ENCODE results near the gene PDIA2.
"Not testable (repeated sequence)": the region's sequence is repeated elsewhere in the genome, so short reads cannot be mapped to it uniquely, and the experiment has no call there.

Gene PDIA2

GRCh38 chr16:255183-255582, 27.8 kb upstream of the PDIA2 start:
- H3K9me3 ChIP-seq (ENCODE audit: control extremely low read depth in 1 of 5, control insufficient read depth in 4 of 5, insufficient read depth in 2 of 5, low read depth in 1 of 5, low read length in 4 of 5) = no peaks in the 10 kb centered on the region
- CTCF ChIA-PET = interaction anchor here (1.2 to 3.4 kb wide), 2 partner anchors 12 to 20 kb away, joined by 3 to 13 read pairs; partner anchors contain the start of gene FAM234A
- H3K27ac ChIP-seq (ENCODE audit: insufficient read depth in 1 of 2, low read depth in 1 of 2, low read length in 2 of 2, poor library complexity in 1 of 2, severe bottlenecking in 2 of 2) = no peak overlapping the region
- H3K27me3 ChIP-seq (replicated peaks in 2 of 5; ENCODE audit: control insufficient read depth in 4 of 5, insufficient read depth in 5 of 5, low read length in 4 of 5) = no peaks in the 10 kb centered on the region
- H3K36me3 ChIP-seq (ENCODE audit: control insufficient read depth in 4 of 4, insufficient read depth in 4 of 4, low read length in 3 of 4) = peaks cover 0 to 41% (median 13%) of the 10 kb centered on the region in 4 experiments
- no peak overlapping the region for H3K4me3 ChIP-seq (ENCODE audit: control insufficient read depth in 1 of 7, extremely low read depth in 1 of 7, insufficient read depth in 4 of 7, low read depth in 2 of 7, low read length in 6 of 7)
- no CpG with 5 or more reads among the region's 6 CpGs for WGBS (ENCODE audit: insufficient coverage)
- H3K4me1 ChIP-seq (ENCODE audit: control extremely low read depth in 1 of 4, control insufficient read depth in 4 of 4, insufficient read depth in 4 of 4, low read length in 3 of 4) = peaks cover 0 to 31% (median 22%) of the 10 kb centered on the region in 4 experiments
- POLR2A ChIA-PET = interaction anchor here (1.1 kb wide), 1 partner anchor 20 kb away, joined by 3 read pairs; the partner anchor contains the start of gene FAM234A
- no peak for DNase-seq

GRCh38 chr16:258091-258490, 24.9 kb upstream of the PDIA2 start:
- H3K27me3 ChIP-seq (replicated peaks in 2 of 5; ENCODE audit: control insufficient read depth in 4 of 5, insufficient read depth in 5 of 5, low read length in 4 of 5); H3K27ac ChIP-seq (ENCODE audit: insufficient read depth in 1 of 2, low read depth in 1 of 2, low read length in 2 of 2, poor library complexity in 1 of 2, severe bottlenecking in 2 of 2); H3K4me3 ChIP-seq (ENCODE audit: control insufficient read depth in 1 of 7, extremely low read depth in 1 of 7, insufficient read depth in 4 of 7, low read depth in 2 of 7, low read length in 6 of 7); DNase-seq; CTCF ChIA-PET; H3K9me3 ChIP-seq (ENCODE audit: control extremely low read depth in 1 of 5, control insufficient read depth in 4 of 5, insufficient read depth in 2 of 5, low read depth in 1 of 5, low read length in 4 of 5): not testable (repeated sequence)
- peaks cover 0 to 17% (median 12%) of the 10 kb centered on the region in 4 experiments for H3K4me1 ChIP-seq (ENCODE audit: control extremely low read depth in 1 of 4, control insufficient read depth in 4 of 4, insufficient read depth in 4 of 4, low read length in 3 of 4)
- WGBS (ENCODE audit: insufficient coverage) = 80% methylated on average over 1 of the region's 13 CpGs
- H3K36me3 ChIP-seq (ENCODE audit: control insufficient read depth in 4 of 4, insufficient read depth in 4 of 4, low read length in 3 of 4) = peaks cover 0 to 61% (median 27%) of the 10 kb centered on the region in 4 experiments
- POLR2A ChIA-PET = interaction anchor here (0.6 kb wide), 1 partner anchor 19 kb away, joined by 3 read pairs; no protein-coding TSS in a partner anchor

- POLR2A ChIA-PET = no interaction called here
- H3K4me1 ChIP-seq (ENCODE audit: control extremely low read depth in 1 of 4, control insufficient read depth in 4 of 4, insufficient read depth in 4 of 4, low read length in 3 of 4) = peaks cover 0 to 6% (median 3%) of the 10 kb centered on the region in 4 experiments
- no peak overlapping the region for H3K27ac ChIP-seq (ENCODE audit: insufficient read depth in 1 of 2, low read depth in 1 of 2, low read length in 2 of 2, poor library complexity in 1 of 2, severe bottlenecking in 2 of 2)
- no peak overlapping the region for H3K4me3 ChIP-seq (ENCODE audit: control insufficient read depth in 1 of 7, extremely low read depth in 1 of 7, insufficient read depth in 4 of 7, low read depth in 2 of 7, low read length in 6 of 7)
- H3K9me3 ChIP-seq (ENCODE audit: control extremely low read depth in 1 of 5, control insufficient read depth in 4 of 5, insufficient read depth in 2 of 5, low read depth in 1 of 5, low read length in 4 of 5) = no peaks in the 10 kb centered on the region
- H3K36me3 ChIP-seq (ENCODE audit: control insufficient read depth in 4 of 4, insufficient read depth in 4 of 4, low read length in 3 of 4) = peaks cover 0 to 73% (median 31%) of the 10 kb centered on the region in 4 experiments
- H3K27me3 ChIP-seq (replicated peaks in 2 of 5; ENCODE audit: control insufficient read depth in 4 of 5, insufficient read depth in 5 of 5, low read length in 4 of 5) = no peaks in the 10 kb centered on the region
- CTCF ChIA-PET = no interaction called here
- WGBS (ENCODE audit: insufficient coverage) = 60% methylated on average over 3 of the region's 10 CpGs
- no peak for DNase-seq
These were observed 23.7 kb upstream of the PDIA2 start for GRCh38 chr16:259226-259625.

GRCh38 chr16:259814-260253, 23.1 kb upstream of the PDIA2 start:
- H3K9me3 ChIP-seq (ENCODE audit: control extremely low read depth in 1 of 5, control insufficient read depth in 4 of 5, insufficient read depth in 2 of 5, low read depth in 1 of 5, low read length in 4 of 5) = no peaks in the 10 kb centered on the region
- no peak overlapping the region for H3K4me3 ChIP-seq (ENCODE audit: control insufficient read depth in 1 of 7, extremely low read depth in 1 of 7, insufficient read depth in 4 of 7, low read depth in 2 of 7, low read length in 6 of 7)
- POLR2A ChIA-PET = no interaction called here
- WGBS (ENCODE audit: insufficient coverage) = 96% methylated on average over 10 of the region's 13 CpGs
- CTCF ChIA-PET = no interaction called here
- H3K27me3 ChIP-seq (replicated peaks in 2 of 5; ENCODE audit: control insufficient read depth in 4 of 5, insufficient read depth in 5 of 5, low read length in 4 of 5) = no peaks in the 10 kb centered on the region
- peaks cover 0 to 74% (median 31%) of the 10 kb centered on the region in 4 experiments for H3K36me3 ChIP-seq (ENCODE audit: control insufficient read depth in 4 of 4, insufficient read depth in 4 of 4, low read length in 3 of 4)
- H3K4me1 ChIP-seq (ENCODE audit: control extremely low read depth in 1 of 4, control insufficient read depth in 4 of 4, insufficient read depth in 4 of 4, low read length in 3 of 4) = peaks cover 0 to 6% (median 3%) of the 10 kb centered on the region in 4 experiments
- no peak for DNase-seq
- no peak overlapping the region for H3K27ac ChIP-seq (ENCODE audit: insufficient read depth in 1 of 2, low read depth in 1 of 2, low read length in 2 of 2, poor library complexity in 1 of 2, severe bottlenecking in 2 of 2)

- Histone ChIP-seq H3K4me3 (ENCODE audit: control insufficient read depth in 1 of 7, extremely low read depth in 1 of 7, insufficient read depth in 4 of 7, low read depth in 2 of 7, low read length in 6 of 7) (no peak overlapping the region), H3K36me3 (ENCODE audit: control insufficient read depth in 4 of 4, insufficient read depth in 4 of 4, low read length in 3 of 4) (peaks cover 0 to 74% (median 33%) of the 10 kb centered on the region in 4 experiments)
These were observed 22.6 kb upstream of the PDIA2 start for GRCh38 chr16:260326-260725.

GRCh38 chr16:261031-261691, 21.8 kb upstream of the PDIA2 start:
- peaks cover 0 to 68% (median 33%) of the 10 kb centered on the region in 4 experiments for H3K36me3 ChIP-seq (ENCODE audit: control insufficient read depth in 4 of 4, insufficient read depth in 4 of 4, low read length in 3 of 4)
- H3K27me3 ChIP-seq (replicated peaks in 2 of 5; ENCODE audit: control insufficient read depth in 4 of 5, insufficient read depth in 5 of 5, low read length in 4 of 5) = no peaks in the 10 kb centered on the region
- ChIA-PET POLR2A (no interaction called here), CTCF (no interaction called here)
- H3K4me3 ChIP-seq (ENCODE audit: control insufficient read depth in 1 of 7, extremely low read depth in 1 of 7, insufficient read depth in 4 of 7, low read depth in 2 of 7, low read length in 6 of 7) = no peak overlapping the region
- DNase-seq = no peak
- 94% methylated on average over 25 of the region's 28 CpGs for WGBS (ENCODE audit: insufficient coverage)
- H3K9me3 ChIP-seq (ENCODE audit: control extremely low read depth in 1 of 5, control insufficient read depth in 4 of 5, insufficient read depth in 2 of 5, low read depth in 1 of 5, low read length in 4 of 5) = no peaks in the 10 kb centered on the region
- no peak overlapping the region for H3K27ac ChIP-seq (ENCODE audit: insufficient read depth in 1 of 2, low read depth in 1 of 2, low read length in 2 of 2, poor library complexity in 1 of 2, severe bottlenecking in 2 of 2)
- peaks cover 0 to 6% (median 3%) of the 10 kb centered on the region in 4 experiments for H3K4me1 ChIP-seq (ENCODE audit: control extremely low read depth in 1 of 4, control insufficient read depth in 4 of 4, insufficient read depth in 4 of 4, low read length in 3 of 4)

More at GRCh38 chr16:260326-260725, 22.6 kb upstream of the PDIA2 start:
- ChIA-PET CTCF (no interaction called here), POLR2A (no interaction called here)
- no peaks in the 10 kb centered on the region for H3K9me3 ChIP-seq (ENCODE audit: control extremely low read depth in 1 of 5, control insufficient read depth in 4 of 5, insufficient read depth in 2 of 5, low read depth in 1 of 5, low read length in 4 of 5)
- peaks cover 0 to 6% (median 3%) of the 10 kb centered on the region in 4 experiments for H3K4me1 ChIP-seq (ENCODE audit: control extremely low read depth in 1 of 4, control insufficient read depth in 4 of 4, insufficient read depth in 4 of 4, low read length in 3 of 4)
- no peak overlapping the region for H3K27ac ChIP-seq (ENCODE audit: insufficient read depth in 1 of 2, low read depth in 1 of 2, low read length in 2 of 2, poor library complexity in 1 of 2, severe bottlenecking in 2 of 2)
- DNase-seq = no peak
- 99% methylated on average over 15 of the region's 19 CpGs for whole genome bisulfite sequencing (ENCODE audit: insufficient coverage)
- H3K27me3 ChIP-seq (replicated peaks in 2 of 5; ENCODE audit: control insufficient read depth in 4 of 5, insufficient read depth in 5 of 5, low read length in 4 of 5) = no peaks in the 10 kb centered on the region

GRCh38 chr16:262121-262745, 20.7 kb upstream of the PDIA2 start:
- Histone ChIP-seq H3K9me3 (ENCODE audit: control extremely low read depth in 1 of 5, control insufficient read depth in 4 of 5, insufficient read depth in 2 of 5, low read depth in 1 of 5, low read length in 4 of 5) (no peaks in the 10 kb centered on the region), H3K4me1 (ENCODE audit: control extremely low read depth in 1 of 4, control insufficient read depth in 4 of 4, insufficient read depth in 4 of 4, low read length in 3 of 4) (peaks cover 0 to 6% (median 3%) of the 10 kb centered on the region in 4 experiments), H3K27me3 (replicated peaks in 2 of 5; ENCODE audit: control insufficient read depth in 4 of 5, insufficient read depth in 5 of 5, low read length in 4 of 5) (no peaks in the 10 kb centered on the region), H3K27ac (ENCODE audit: insufficient read depth in 1 of 2, low read depth in 1 of 2, low read length in 2 of 2, poor library complexity in 1 of 2, severe bottlenecking in 2 of 2) (no peak overlapping the region), H3K4me3 (ENCODE audit: control insufficient read depth in 1 of 7, extremely low read depth in 1 of 7, insufficient read depth in 4 of 7, low read depth in 2 of 7, low read length in 6 of 7) (no peak overlapping the region), H3K36me3 (ENCODE audit: control insufficient read depth in 4 of 4, insufficient read depth in 4 of 4, low read length in 3 of 4) (peaks cover 0 to 64% (median 32%) of the 10 kb centered on the region in 4 experiments)
- WGBS (ENCODE audit: insufficient coverage) = 96% methylated on average over 23 of the region's 29 CpGs
- ChIA-PET POLR2A (no interaction called here), CTCF (no interaction called here)
- DNase-seq = no peak

Data from common myeloid progenitor, CD34-positive (primary cell).